ENCODE measurements around the gene RIN1. TPM values are rescaled to one million over a fixed set of nuclear protein-coding genes. Genes with fewer than 3 reads are reported as not detected.

RIN1 gene
- total RNA-seq, 1 experiment from 2014 or later = 15.7 TPM

DNA sequence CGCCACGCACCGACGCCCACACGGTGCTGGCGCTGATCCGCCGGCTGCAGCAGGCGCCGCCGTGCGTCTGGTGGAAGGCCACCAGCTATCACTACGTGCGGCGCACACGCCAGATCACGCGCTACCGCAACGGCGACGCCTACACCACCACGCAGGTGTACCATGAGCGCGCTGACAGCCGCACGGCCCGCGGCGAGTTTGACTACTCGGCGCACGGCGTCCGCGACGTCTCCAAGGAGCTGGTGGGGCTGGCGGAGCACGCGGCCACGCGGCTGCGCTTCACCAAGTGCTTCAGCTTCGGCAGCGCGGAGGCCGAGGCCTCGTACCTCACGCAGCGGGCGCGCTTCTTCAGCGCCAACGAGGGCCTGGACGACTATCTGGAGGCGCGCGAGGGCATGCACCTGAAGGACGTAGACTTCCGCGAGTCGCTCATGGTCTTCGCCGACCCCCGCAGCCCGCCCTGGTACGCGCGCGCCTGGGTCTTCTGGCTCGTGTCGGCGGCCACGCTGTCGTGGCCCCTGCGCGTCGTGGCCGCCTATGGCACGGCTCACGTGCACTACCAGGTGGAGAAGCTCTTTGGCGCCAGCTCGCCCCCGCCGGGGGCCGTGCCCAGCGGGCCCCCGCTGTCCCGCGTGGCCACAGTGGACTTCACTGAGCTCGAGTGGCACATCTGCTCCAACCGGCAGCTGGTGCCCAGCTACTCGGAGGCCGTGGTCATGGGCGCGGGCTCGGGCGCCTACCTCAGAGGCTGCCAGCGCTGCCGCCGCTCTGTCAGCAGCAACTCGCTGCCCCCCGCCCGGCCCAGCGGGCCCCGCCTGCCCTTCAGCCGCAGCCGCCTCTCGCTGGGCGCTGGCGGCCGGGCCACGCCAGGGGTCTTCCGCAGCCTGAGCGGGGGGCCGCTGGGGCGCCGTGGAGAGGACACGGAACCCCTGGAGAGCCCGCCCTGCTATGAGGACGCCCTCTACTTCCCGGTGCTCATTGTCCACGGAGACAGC is 41.3 kb downstream of the RIN1 start:
- DNase-seq (ENCODE audit: low spot score) = no peak

DNA sequence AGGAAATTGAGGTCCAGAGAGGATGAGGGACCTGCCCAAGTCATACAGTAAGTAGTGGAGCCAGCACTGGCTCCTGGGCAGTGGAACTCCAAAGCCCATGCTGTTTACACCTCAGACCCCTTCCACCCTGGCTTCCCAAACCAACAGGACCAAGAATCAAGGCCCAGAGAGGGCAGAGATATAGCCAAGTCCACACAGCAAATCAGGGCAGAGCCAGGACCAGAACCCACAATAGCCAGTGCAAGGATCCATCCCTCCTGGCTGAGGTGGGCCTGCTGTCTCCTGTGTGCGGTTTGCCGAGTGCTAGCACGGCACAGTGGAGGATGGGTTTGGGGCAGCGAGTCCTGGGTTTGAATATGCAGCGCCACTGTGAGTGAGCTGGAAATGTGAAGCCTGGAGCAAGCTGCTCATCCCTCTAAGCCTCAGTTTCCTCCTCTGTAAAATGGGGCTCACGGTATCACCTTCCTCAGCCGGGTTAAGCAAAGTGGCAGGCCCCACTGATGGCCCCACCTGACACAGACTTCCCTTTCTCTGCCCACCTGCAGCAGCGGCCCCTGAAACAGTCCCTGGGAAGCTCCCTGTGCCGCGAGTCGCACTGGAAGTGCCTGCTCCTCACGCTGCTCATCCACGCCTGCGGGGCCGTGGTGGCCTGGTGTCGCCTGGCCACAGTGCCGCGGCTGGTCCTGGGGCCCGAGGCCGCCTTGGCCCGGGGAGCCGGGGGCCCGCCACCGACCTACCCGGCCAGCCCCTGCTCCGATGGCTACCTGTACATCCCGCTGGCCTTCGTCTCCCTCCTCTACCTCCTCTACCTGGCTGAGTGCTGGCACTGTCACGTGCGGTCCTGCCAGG is 42.2 kb downstream of the RIN1 start:
- no peak for DNase-seq (ENCODE audit: low spot score)

GRCh38 chr11:66293352-66293751 is 42.9 kb downstream of the RIN1 start:
- DNase-seq (ENCODE audit: low spot score) = no peak

GRCh38 chr11:66292543-66293332 is 43.5 kb downstream of the RIN1 start:
- DNase-seq (ENCODE audit: low spot score) = no peak

DNA sequence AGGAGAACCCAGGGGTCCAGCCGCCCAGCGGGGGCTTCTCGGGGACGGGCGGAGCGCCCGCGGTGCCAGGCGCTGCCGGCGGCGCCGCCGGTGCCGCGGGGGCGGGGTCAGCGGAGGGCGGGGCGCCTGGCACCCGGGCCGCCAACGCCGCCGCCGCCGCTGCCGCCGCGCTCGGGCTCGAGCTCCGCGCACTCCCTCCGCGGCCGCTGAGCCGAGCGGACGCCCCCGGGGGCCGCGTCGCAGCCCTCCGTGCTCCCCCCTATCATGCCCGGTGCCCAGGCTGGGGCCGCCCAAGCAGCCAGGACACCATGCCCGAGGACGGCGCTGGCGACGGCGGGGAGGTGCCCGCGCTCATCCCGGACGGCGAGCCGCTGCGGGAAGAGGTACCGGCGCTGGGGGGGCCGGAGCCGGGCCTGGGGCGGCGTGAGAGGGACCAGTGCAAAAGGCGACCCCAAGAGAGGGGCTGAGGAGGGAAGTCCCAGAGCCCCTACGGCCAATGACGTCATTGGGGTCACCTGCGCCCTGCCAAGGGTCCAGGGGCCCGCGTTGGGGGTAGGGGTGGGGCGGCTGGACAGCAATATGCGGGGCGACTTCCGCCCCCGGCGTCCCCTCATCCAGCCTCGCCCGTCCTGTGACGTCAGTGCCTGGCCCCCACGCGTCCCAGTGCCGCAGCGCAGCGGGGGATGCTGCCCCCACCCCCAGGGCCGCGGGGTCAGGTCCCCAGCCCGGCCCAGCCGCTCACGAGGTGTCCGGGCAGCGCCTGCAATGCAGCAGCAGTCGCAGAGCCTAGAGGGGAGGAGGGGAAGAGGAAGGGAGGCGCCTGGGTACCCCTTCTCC is 44.3 kb downstream of the RIN1 start, which contains the start of gene TMEM151A:
TSS of gene TMEM151A (plus strand) at position 189 of the 837 bp plus-strand sequence. CDS start at position 309, 120 bp downstream.
- no peak for DNase-seq (ENCODE audit: low spot score)

DNA sequence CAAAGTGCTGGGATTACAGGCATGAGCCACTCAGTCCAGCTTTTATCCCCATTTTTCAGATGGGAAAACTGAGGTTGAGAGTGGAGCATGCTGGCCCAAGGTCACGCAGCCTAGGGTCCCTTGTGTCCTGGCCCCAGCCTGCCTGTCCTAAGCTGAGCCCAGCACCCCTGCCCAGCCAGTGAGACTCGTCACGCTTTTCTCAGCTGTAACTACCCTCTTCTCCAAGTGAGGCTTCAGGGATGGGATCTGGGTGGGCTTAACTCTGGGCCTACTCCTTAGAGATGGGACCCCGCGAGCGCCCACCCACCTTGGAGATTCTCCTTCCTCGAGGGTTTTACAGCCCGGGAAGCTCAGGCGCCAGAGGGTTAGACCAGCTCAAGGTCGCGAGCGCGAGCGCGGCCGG is 44.9 kb downstream of the RIN1 start:
- no peak for DNase-seq (ENCODE audit: low spot score)

- DNase-seq (ENCODE audit: low spot score) = no peak
Observed at GRCh38 chr11:66290330-66290621, 46.0 kb downstream of the RIN1 start.

DNA sequence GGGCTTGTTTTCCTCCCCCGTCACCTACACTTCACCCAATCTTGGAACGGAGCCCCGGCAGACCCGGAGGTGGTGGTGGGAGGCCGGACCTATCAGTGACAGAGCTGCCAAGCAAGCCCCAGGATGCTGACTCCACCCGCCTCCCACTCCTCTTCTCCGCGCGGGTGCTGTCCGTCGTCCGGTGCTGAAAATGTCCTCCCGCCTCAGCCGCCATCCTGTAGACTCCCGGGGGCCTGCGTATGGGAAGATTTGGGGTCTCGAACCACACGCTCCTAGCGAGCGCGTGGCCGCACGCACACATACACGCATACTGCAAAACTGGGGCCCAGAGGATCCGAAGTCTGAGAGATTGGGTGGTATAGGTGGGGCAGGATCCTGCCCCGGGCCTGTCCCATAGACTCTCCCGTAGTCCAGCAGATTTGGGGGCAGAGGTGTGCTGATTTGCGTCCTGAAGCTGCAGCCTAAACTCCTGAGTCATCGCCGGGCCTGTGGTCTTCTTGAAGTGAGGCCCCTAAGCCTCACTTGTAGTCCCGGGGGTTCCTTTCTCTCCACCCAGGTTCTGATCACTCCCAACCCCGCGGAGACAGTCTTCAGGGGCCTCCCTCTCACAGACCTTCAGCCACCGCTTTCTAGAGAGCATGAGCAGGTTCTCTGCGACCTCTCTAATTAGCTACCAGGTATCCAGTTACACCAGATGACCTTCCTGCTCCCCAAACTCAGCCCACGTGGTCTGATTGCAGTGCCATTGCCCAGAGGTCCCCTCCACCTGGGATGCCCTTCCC is 46.5 kb downstream of the RIN1 start:
- no peak for DNase-seq (ENCODE audit: low spot score)

- peak; percentile 98 for DNase-seq (ENCODE audit: low spot score)
Observed at GRCh38 chr11:66288671-66289547, 47.3 kb downstream of the RIN1 start, which contains the start of gene YIF1A. YIF1A (minus strand) TSS chr11:66289143; CDS start chr11:66288985, 158 bp downstream.

DNA sequence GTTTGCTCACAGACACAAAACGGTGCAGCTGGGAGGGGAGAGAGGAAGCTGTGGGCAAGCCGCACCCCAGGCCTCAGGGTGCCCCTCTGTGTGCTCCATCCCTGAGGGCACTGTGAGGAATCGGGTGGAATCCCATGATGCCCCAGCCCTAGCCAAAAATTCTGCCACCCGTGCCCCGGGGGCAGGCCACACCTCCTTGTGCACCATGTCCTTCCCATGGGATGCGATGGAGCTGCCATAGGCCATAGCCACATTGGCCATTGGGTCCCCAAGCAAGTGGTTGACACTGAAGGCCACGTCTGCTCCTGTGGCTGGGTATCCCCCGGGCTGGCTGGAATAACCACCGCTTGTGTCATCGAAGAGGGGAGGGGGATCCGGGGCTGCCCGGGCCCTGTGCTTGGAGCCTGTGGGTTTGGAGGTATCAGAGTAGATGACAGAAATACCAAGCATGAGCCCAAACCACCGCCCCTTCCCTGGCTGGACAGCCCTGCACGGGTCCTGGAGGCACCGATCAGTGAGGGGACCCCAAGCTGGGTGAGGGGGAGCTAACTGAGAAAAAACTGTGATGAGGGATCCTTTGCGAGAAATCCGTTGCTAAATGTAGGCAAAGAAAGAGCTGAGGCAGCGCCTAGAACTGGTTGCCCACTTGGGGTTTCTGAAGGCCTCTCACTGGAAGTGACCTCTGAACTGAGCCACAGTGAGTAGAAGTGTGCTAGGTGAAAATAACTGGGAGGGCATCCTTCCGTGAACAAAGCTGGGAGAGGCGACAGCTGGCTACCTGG is 48.2 kb downstream of the RIN1 start:
- peak; percentile 12 for DNase-seq (ENCODE audit: low spot score)

DNA sequence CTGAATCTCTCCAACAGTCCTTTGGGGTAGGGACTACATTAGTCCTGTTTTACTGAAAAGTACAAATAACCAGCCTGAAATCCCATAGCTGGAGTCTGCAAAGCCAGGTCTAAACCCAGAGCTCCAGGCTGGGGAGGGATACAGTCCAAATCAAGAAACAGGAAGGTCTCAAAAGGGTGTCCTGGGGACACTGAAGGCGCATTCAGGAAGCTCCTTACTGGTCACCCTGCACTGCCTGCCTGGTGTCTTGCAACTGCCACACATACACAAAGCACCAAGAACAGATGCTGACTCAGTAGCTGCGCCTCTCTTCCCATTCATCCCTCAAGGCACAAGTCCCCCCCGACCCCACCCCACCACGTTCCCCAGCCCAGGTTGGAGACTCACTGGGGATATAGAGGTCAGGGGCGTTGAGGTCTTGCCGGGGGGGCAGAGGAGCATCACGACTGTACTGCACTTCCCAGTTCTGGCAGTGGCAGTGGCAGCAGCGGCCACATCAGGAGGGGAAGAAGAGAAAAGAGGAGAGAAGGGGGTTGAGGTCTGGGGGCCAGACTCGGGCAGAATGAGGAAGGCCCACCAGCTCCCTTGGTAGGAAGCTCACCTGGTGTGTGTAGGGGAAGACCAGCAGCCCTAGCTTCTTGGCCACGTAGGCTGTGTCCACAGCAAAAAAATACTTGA is 48.9 kb downstream of the RIN1 start:
- no peak for DNase-seq (ENCODE audit: low spot score)

DNA sequence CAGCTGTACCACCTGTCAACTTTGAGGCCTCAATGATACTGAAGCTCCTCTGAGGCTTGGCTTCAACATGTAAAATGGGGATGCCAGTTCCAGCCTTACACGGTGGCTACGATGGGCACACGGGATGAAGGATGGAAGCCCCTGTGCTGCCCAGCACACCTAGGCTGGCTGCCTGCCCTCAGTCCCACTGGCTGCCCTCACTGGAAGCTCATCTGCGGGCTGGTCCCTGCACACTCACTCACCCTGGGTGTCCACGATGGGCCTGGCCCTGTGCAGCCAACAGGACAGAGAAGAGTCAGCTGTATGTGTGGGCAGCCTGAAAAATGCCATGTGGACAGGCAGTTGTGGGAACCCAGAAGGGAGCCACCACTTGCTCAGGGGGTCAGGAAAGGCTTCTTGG is 49.5 kb downstream of the RIN1 start:
- DNase-seq (ENCODE audit: low spot score) = no peak

- DNase-seq (ENCODE audit: low spot score) = no peak
Observed at GRCh38 chr11:66285250-66285947, 50.8 kb downstream of the RIN1 start.

GRCh38 chr11:66284526-66285078 is 51.6 kb downstream of the RIN1 start:
- no peak for DNase-seq (ENCODE audit: low spot score)

GRCh38 chr11:66283461-66284105 is 52.7 kb downstream of the RIN1 start:
- no peak for DNase-seq (ENCODE audit: low spot score)
